Activated naive CD4-positive, alpha-beta T cell treated with anti-CD3 and anti-CD28 coated beads, Interleukin-2, amount 10 ng/mL, durations not matched to agents 7 days and 5 days (primary cell): ENCODE results near the gene SPTSSA.
"Not testable (repeated sequence)": the region's sequence is repeated elsewhere in the genome, so short reads cannot be mapped to it uniquely, and the experiment has no call there.

Experiments used
- CTCF ChIA-PET: fragments of 350-600 bp; sonication (Branson Sonifier 250); formaldehyde crosslinking; loops from one replicate; lab custom pipeline; 2021; ENCODE audit warnings: antibody characterized with exemption; lab: Charles Lee
- DNase-seq: peaks from one replicate; pipeline ENCODE4 v3.0.0-alpha.2; 2020
- H3K27ac Mint-ChIP-seq: one replicate; pipeline ENCODE4 v1.8.0; 2021; ENCODE audit warnings: mild to moderate bottlenecking, moderate library complexity, mixed read lengths
- H3K27me3 Mint-ChIP-seq: one replicate; pipeline ENCODE4 v1.8.0; 2021; ENCODE audit warnings: mild to moderate bottlenecking, mixed read lengths
- H3K36me3 Mint-ChIP-seq: one replicate; pipeline ENCODE4 v1.8.0; 2021; ENCODE audit warnings: mixed read lengths
- H3K4me1 Mint-ChIP-seq: one replicate; pipeline ENCODE4 v1.8.0; 2021; ENCODE audit warnings: mixed read lengths
- H3K4me3 Mint-ChIP-seq: one replicate; pipeline ENCODE4 v1.8.0; 2021; ENCODE audit warnings: mild to moderate bottlenecking, moderate library complexity, mixed read lengths
- H3K9me3 Mint-ChIP-seq: one replicate; pipeline ENCODE4 v1.8.0; 2021; ENCODE audit warnings: mixed read lengths

SPTSSA gene

GRCh38 chr14:34426313-34427295 lies 35.4 kb downstream of the SPTSSA start:
- H3K27ac Mint-ChIP-seq: no peak overlapping the region
- H3K9me3 Mint-ChIP-seq: no peaks in the 10 kb centered on the region
- H3K36me3 Mint-ChIP-seq: no peaks in the 10 kb centered on the region
- no peak overlapping the region for H3K4me3 Mint-ChIP-seq
- no peak for DNase-seq
- CTCF ChIA-PET: no interaction called here
- no peaks in the 10 kb centered on the region for H3K4me1 Mint-ChIP-seq
- peaks cover 3% of the 10 kb centered on the region for H3K27me3 Mint-ChIP-seq

- DNase-seq: no peak
- no peak overlapping the region for H3K27ac Mint-ChIP-seq
- CTCF ChIA-PET: no interaction called here
- no peaks in the 10 kb centered on the region for H3K4me1 Mint-ChIP-seq
- H3K36me3 Mint-ChIP-seq: no peaks in the 10 kb centered on the region
- no peak overlapping the region for H3K4me3 Mint-ChIP-seq
- peaks cover 4% of the 10 kb centered on the region for H3K9me3 Mint-ChIP-seq
- peaks cover 7% of the 10 kb centered on the region for H3K27me3 Mint-ChIP-seq
These were observed 36.8 kb downstream of the SPTSSA start for GRCh38 chr14:34425095-34425851.

GRCh38 chr14:34424488-34424887 lies 37.6 kb downstream of the SPTSSA start:
- Mint-ChIP-seq H3K4me1 (no peaks in the 10 kb centered on the region), H3K9me3 (peaks cover 4% of the 10 kb centered on the region), H3K27me3 (peaks cover 7% of the 10 kb centered on the region), H3K4me3 (no peak overlapping the region), H3K27ac (no peak overlapping the region), H3K36me3 (no peaks in the 10 kb centered on the region)
- no peak for DNase-seq
- CTCF ChIA-PET: no interaction called here

GRCh38 chr14:34423445-34423844 lies 38.6 kb downstream of the SPTSSA start:
- no peak overlapping the region for H3K4me3 Mint-ChIP-seq
- peaks cover 4% of the 10 kb centered on the region for H3K9me3 Mint-ChIP-seq
- H3K36me3 Mint-ChIP-seq: no peaks in the 10 kb centered on the region
- no peak overlapping the region for H3K27ac Mint-ChIP-seq
- H3K4me1 Mint-ChIP-seq: no peaks in the 10 kb centered on the region
- CTCF ChIA-PET: no interaction called here
- H3K27me3 Mint-ChIP-seq: peaks cover 7% of the 10 kb centered on the region
- DNase-seq: no peak

- H3K27me3 Mint-ChIP-seq: peaks cover 7% of the 10 kb centered on the region
- no peaks in the 10 kb centered on the region for H3K4me1 Mint-ChIP-seq
- H3K27ac Mint-ChIP-seq: no peak overlapping the region
- CTCF ChIA-PET: no interaction called here
- no peak overlapping the region for H3K4me3 Mint-ChIP-seq
- no peaks in the 10 kb centered on the region for H3K36me3 Mint-ChIP-seq
- H3K9me3 Mint-ChIP-seq: peaks cover 4% of the 10 kb centered on the region
- no peak for DNase-seq
These were observed 41.4 kb downstream of the SPTSSA start for GRCh38 chr14:34420547-34421150.

- DNase-seq: no peak
- Mint-ChIP-seq H3K4me3 (no peak overlapping the region), H3K4me1 (no peaks in the 10 kb centered on the region), H3K36me3 (no peaks in the 10 kb centered on the region), H3K9me3 (peaks cover 9% of the 10 kb centered on the region), H3K27me3 (peaks cover 9% of the 10 kb centered on the region), H3K27ac (no peak overlapping the region)
- CTCF ChIA-PET: no interaction called here
These were observed 52.3 kb downstream of the SPTSSA start for GRCh38 chr14:34409721-34410120.

GRCh38 chr14:34407951-34408350 lies 54.1 kb downstream of the SPTSSA start:
- Mint-ChIP-seq H3K4me3 (no peak overlapping the region), H3K27me3 (peaks cover 5% of the 10 kb centered on the region), H3K36me3 (no peaks in the 10 kb centered on the region), H3K27ac (no peak overlapping the region), H3K9me3 (peaks cover 9% of the 10 kb centered on the region), H3K4me1 (no peaks in the 10 kb centered on the region)
- DNase-seq: no peak
- CTCF ChIA-PET: no interaction called here

- no peak for DNase-seq
- CTCF ChIA-PET: no interaction called here
- H3K4me1 Mint-ChIP-seq: no peaks in the 10 kb centered on the region
- H3K9me3 Mint-ChIP-seq: no peaks in the 10 kb centered on the region
- no peak overlapping the region for H3K4me3 Mint-ChIP-seq
- H3K36me3 Mint-ChIP-seq: no peaks in the 10 kb centered on the region
- peaks cover under 1% of the 10 kb centered on the region for H3K27me3 Mint-ChIP-seq
- H3K27ac Mint-ChIP-seq: no peak overlapping the region
These were observed 57.6 kb downstream of the SPTSSA start for GRCh38 chr14:34404416-34404815.

- CTCF ChIA-PET: no interaction called here
- no peak overlapping the region for H3K4me3 Mint-ChIP-seq
- no peaks in the 10 kb centered on the region for H3K27me3 Mint-ChIP-seq
- no peaks in the 10 kb centered on the region for H3K36me3 Mint-ChIP-seq
- H3K27ac Mint-ChIP-seq: no peak overlapping the region
- no peaks in the 10 kb centered on the region for H3K9me3 Mint-ChIP-seq
- DNase-seq: no peak
- H3K4me1 Mint-ChIP-seq: no peaks in the 10 kb centered on the region
These were observed 58.4 kb downstream of the SPTSSA start for GRCh38 chr14:34403646-34404045.

- CTCF ChIA-PET: interaction anchor here (0.6 kb wide), 1 partner anchor 1021 kb away, joined by 3 read pairs; no protein-coding TSS in a partner anchor
- Mint-ChIP-seq H3K36me3 (no peaks in the 10 kb centered on the region), H3K9me3 (peaks cover 3% of the 10 kb centered on the region), H3K4me1 (no peaks in the 10 kb centered on the region), H3K4me3 (no peak overlapping the region), H3K27ac (no peak overlapping the region), H3K27me3 (no peaks in the 10 kb centered on the region)
- DNase-seq: no peak
These were observed 64.0 kb downstream of the SPTSSA start for GRCh38 chr14:34398024-34398423.

GRCh38 chr14:34387974-34388516 lies 74.0 kb downstream of the SPTSSA start:
- no peaks in the 10 kb centered on the region for H3K36me3 Mint-ChIP-seq
- H3K27me3 Mint-ChIP-seq: no peaks in the 10 kb centered on the region
- no peaks in the 10 kb centered on the region for H3K4me1 Mint-ChIP-seq
- no peak overlapping the region for H3K27ac Mint-ChIP-seq
- H3K4me3 Mint-ChIP-seq: no peak overlapping the region
- H3K9me3 Mint-ChIP-seq: no peaks in the 10 kb centered on the region
- DNase-seq: no peak
- CTCF ChIA-PET: no interaction called here

- H3K36me3 Mint-ChIP-seq: no peaks in the 10 kb centered on the region
- CTCF ChIA-PET: no interaction called here
- no peaks in the 10 kb centered on the region for H3K9me3 Mint-ChIP-seq
- no peaks in the 10 kb centered on the region for H3K27me3 Mint-ChIP-seq
- H3K27ac Mint-ChIP-seq: no peak overlapping the region
- no peak for DNase-seq
- no peak overlapping the region for H3K4me3 Mint-ChIP-seq
- no peaks in the 10 kb centered on the region for H3K4me1 Mint-ChIP-seq
These were observed 75.1 kb downstream of the SPTSSA start for GRCh38 chr14:34386865-34387485.

- H3K4me1 Mint-ChIP-seq, H3K36me3 Mint-ChIP-seq, H3K4me3 Mint-ChIP-seq, H3K9me3 Mint-ChIP-seq, DNase-seq, H3K27me3 Mint-ChIP-seq, H3K27ac Mint-ChIP-seq, CTCF ChIA-PET: not testable (repeated sequence)
These were observed 76.2 kb downstream of the SPTSSA start for GRCh38 chr14:34385881-34386280.

GRCh38 chr14:34383839-34384238 lies 78.2 kb downstream of the SPTSSA start:
- Mint-ChIP-seq H3K27ac (no peak overlapping the region), H3K4me1 (no peaks in the 10 kb centered on the region), H3K36me3 (no peaks in the 10 kb centered on the region), H3K27me3 (peaks cover 5% of the 10 kb centered on the region), H3K9me3 (no peaks in the 10 kb centered on the region), H3K4me3 (no peak overlapping the region)
- no peak for DNase-seq
- CTCF ChIA-PET: no interaction called here
